Ovary (tissue), 3 donors: ENCODE results near the gene CELF1.

Experiments used
- CTCF ChIP-seq, 3 donors: fragments of 450-650 bp in 2 of 3; fragments of 200-600 bp in 1 of 3; IDR thresholded peaks; one replicate each; pipeline versions ENCODE4 v1.5.1 to v1.8.0; 2016 to 2022; ENCODE audit warnings: antibody characterized with exemption in 3 of 3, mild to moderate bottlenecking in 1 of 3
- EP300 ChIP-seq: sonication (generic); formaldehyde crosslinking; IDR thresholded peaks from one replicate; pipeline ENCODE4 v1.6.1; 2017; ENCODE audit warnings: antibody characterized with exemption
- POLR2A ChIP-seq: fragments of 450-650 bp; IDR thresholded peaks from one replicate; pipeline ENCODE4 v1.6.1; 2017; ENCODE audit warnings: antibody characterized with exemption, mild to moderate bottlenecking, moderate library complexity
- donor health status: DM: no; HTN: no; CAD: no.

GRCh38 chr11:47487421-47487820 lies 65.5 kb downstream of the CELF1 start:
- TF ChIP-seq POLR2A (no peak), CTCF (IDR thresholded peaks at IDR 0.05) (no peak), EP300 (no peak)
